CD8-positive, alpha-beta memory T cell (primary cell): ENCODE measurements around the gene ANXA7. TPM values are rescaled to one million over a fixed set of nuclear protein-coding genes. Genes with fewer than 3 reads are reported as not detected.
"Not testable (repeated sequence)": the region's sequence is repeated elsewhere in the genome, so short reads cannot be mapped to it uniquely, and the experiment has no call there.

Source experiments
- CTCF ChIA-PET: fragments of 350-600 bp; sonication (Branson Sonifier 250); formaldehyde crosslinking; loops from one replicate; lab custom pipeline; 2021; ENCODE audit warnings: antibody characterized with exemption; lab: Charles Lee
- POLR2A ChIA-PET: fragments of 350-600 bp; sonication (Branson Sonifier 250); formaldehyde crosslinking; loops from one replicate; lab custom pipeline; 2021; ENCODE audit warnings: antibody characterized with exemption; lab: Charles Lee
- DNase-seq, 5 donors: peaks; one replicate each; pipeline versions ENCODE4 v3.0.0 to v3.0.0-alpha.2; 2020 to 2022; ENCODE audit warnings: mixed read lengths in 1 of 5
- H3K27ac ChIP-seq: one replicate; pipeline ENCODE4 v1.7.0; 2013; ENCODE audit warnings: low read depth, mild to moderate bottlenecking, low read length, moderate library complexity
- H3K27me3 ChIP-seq: 2 replicates; pipeline ENCODE4 v1.7.0; 2013; ENCODE audit warnings: low read length, mild to moderate bottlenecking; ENCODE audit not compliant: insufficient read depth, poor library complexity, severe bottlenecking
- H3K36me3 ChIP-seq: 2 replicates; pipeline ENCODE4 v1.7.0; 2013; ENCODE audit warnings: mild to moderate bottlenecking, low read length, moderate library complexity; ENCODE audit not compliant: insufficient read depth
- H3K4me1 ChIP-seq: 2 replicates; pipeline ENCODE4 v1.7.0; 2013; ENCODE audit warnings: mild to moderate bottlenecking, low read length, moderate library complexity; ENCODE audit not compliant: insufficient read depth
- H3K4me3 ChIP-seq: 2 replicates; pipeline ENCODE4 v1.7.0; 2013; ENCODE audit warnings: mild to moderate bottlenecking, low read length
- H3K9me3 ChIP-seq: 2 replicates; pipeline ENCODE4 v1.7.0; 2013; ENCODE audit warnings: mild to moderate bottlenecking, low read length
- H3K27ac Mint-ChIP-seq, 8 donors: one replicate each; pipeline ENCODE4 v1.8.0; 2020 to 2021; ENCODE audit warnings: mixed read lengths in 8 of 8, mild to moderate bottlenecking in 6 of 8, inconsistent platforms in 3 of 8, moderate library complexity in 3 of 8
- H3K27me3 Mint-ChIP-seq, 2 donors: one replicate each; pipeline ENCODE4 v1.8.0; 2020 to 2021; ENCODE audit warnings: mixed read lengths in 2 of 2, mild to moderate bottlenecking in 1 of 2, moderate library complexity in 1 of 2
- H3K36me3 Mint-ChIP-seq, 3 donors: one replicate each; pipeline ENCODE4 v1.8.0; 2020 to 2021; ENCODE audit warnings: mixed read lengths in 3 of 3, inconsistent platforms in 1 of 3, mild to moderate bottlenecking in 1 of 3
- H3K4me1 Mint-ChIP-seq, 3 donors: one replicate each; pipeline ENCODE4 v1.8.0; 2020 to 2021; ENCODE audit warnings: mixed read lengths in 3 of 3, inconsistent platforms in 1 of 3, mild to moderate bottlenecking in 1 of 3
- H3K4me3 Mint-ChIP-seq, 7 donors: one replicate each; pipeline ENCODE4 v1.8.0; 2020 to 2021; ENCODE audit warnings: mixed read lengths in 7 of 7, mild to moderate bottlenecking in 6 of 7, moderate library complexity in 4 of 7, inconsistent platforms in 2 of 7
- H3K9me3 Mint-ChIP-seq, 5 donors: one replicate each; pipeline ENCODE4 v1.8.0; 2020 to 2022; ENCODE audit warnings: mixed read lengths in 5 of 5, mild to moderate bottlenecking in 3 of 5, moderate library complexity in 2 of 5, inconsistent platforms in 1 of 5
- polyA plus RNA-seq: library from polyadenylated mRNA; unstranded; fragments of 300-500 nt; fragmentation: Illumina TruSeq; gene quantifications from one replicate; pipeline ENCODE4 v1.2.3, GENCODE V29; 2021
- total RNA-seq, 2 experiments: library from RNA; stranded (reverse); gene quantifications; one replicate each; pipeline ENCODE4 v1.2.3, GENCODE V29; 2021

ANXA7 gene
- total and polyA plus RNA-seq, 3 experiments from 2014 or later: 151 to 188 (median 154) TPM

DNA sequence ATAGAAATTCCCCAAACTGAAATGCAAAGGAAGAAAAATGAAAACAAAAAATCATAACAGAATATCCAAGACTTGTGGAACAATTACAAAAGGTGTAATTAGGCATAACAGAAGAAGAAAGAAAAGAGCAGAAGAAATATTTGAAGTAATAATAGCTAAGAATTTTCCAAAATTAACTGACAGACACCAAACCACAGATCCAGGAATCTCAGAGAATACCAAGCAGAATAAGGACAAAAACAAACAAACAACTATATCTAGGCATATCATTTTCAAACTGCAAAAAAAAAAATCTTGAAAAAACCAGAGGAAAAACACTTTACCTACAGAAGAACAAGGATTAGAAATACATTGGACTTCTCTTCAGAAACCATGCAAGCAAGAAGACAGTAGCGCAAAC lies 80.7 kb downstream of the ANXA7 start:
- H3K4me1 Mint-ChIP-seq: no peaks in the 10 kb centered on the region
- H3K4me1 ChIP-seq: no peaks in the 10 kb centered on the region
- H3K9me3 ChIP-seq: no peaks in the 10 kb centered on the region
- H3K27ac Mint-ChIP-seq: no peak overlapping the region
- CTCF ChIA-PET: no interaction called here
- no peak for DNase-seq
- no peaks in the 10 kb centered on the region for H3K36me3 ChIP-seq
- H3K27ac ChIP-seq: no peak overlapping the region
- no peaks in the 10 kb centered on the region for H3K9me3 Mint-ChIP-seq
- H3K27me3 ChIP-seq: no peaks in the 10 kb centered on the region
- POLR2A ChIA-PET: no interaction called here
- peaks cover 0 to 2% (median 0%) of the 10 kb centered on the region in 3 donors for H3K36me3 Mint-ChIP-seq
- H3K4me3 Mint-ChIP-seq: no peak overlapping the region
- no peaks in the 10 kb centered on the region for H3K27me3 Mint-ChIP-seq
- no peak overlapping the region for H3K4me3 ChIP-seq

DNA sequence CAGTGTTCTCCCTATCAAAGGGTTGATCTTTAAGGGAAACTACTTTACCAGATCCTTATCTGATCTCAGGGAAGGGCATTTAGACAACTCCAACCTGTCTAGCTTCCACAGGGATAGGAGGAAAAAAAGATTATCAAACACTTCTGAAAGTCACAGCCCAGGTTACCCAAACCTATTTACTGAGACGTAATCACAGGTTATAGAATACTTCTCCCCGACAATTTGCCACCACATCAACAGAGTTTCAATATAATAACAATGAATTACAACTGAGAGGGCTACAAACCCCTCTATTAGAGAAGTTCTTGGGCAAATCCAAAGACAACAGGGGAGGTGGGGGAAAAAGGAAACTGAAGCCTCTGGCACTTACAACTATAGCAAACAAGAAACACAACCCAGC lies 81.5 kb downstream of the ANXA7 start:
- Histone ChIP-seq H3K4me3 (no peak overlapping the region), H3K36me3 (no peaks in the 10 kb centered on the region), H3K27me3 (no peaks in the 10 kb centered on the region), H3K9me3 (no peaks in the 10 kb centered on the region), H3K27ac (no peak overlapping the region), H3K4me1 (no peaks in the 10 kb centered on the region)
- Mint-ChIP-seq H3K4me1 (no peaks in the 10 kb centered on the region), H3K27me3 (no peaks in the 10 kb centered on the region), H3K27ac (no peak overlapping the region), H3K4me3 (no peak overlapping the region), H3K36me3 (peaks cover 0 to 2% (median 0%) of the 10 kb centered on the region in 3 donors), H3K9me3 (no peaks in the 10 kb centered on the region)
- ChIA-PET CTCF (no interaction called here), POLR2A (no interaction called here)
- DNase-seq: no peak

DNA sequence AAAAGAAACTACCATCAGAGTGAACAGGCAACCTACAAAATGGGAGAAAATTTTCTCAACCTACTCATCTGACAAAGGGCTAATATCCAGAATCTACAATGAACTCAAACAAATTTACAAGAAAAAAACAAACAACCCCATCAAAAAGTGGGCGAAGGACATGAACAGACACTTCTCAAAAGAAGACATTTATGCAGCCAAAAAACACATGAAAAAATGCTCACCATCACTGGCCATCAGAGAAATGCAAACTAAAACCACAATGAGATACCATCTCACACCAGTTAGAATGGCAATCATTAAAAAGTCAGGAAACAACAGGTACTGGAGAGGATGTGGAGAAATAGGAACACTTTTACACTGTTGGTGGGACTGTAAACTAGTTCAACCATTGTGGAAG lies 85.3 kb downstream of the ANXA7 start:
- H3K27me3 Mint-ChIP-seq, H3K36me3 Mint-ChIP-seq, H3K27me3 ChIP-seq, H3K4me3 ChIP-seq, CTCF ChIA-PET, POLR2A ChIA-PET, H3K4me1 ChIP-seq, H3K9me3 ChIP-seq, H3K36me3 ChIP-seq, H3K9me3 Mint-ChIP-seq, H3K27ac ChIP-seq, H3K4me3 Mint-ChIP-seq, H3K27ac Mint-ChIP-seq, H3K4me1 Mint-ChIP-seq, DNase-seq: not testable (repeated sequence)

DNA sequence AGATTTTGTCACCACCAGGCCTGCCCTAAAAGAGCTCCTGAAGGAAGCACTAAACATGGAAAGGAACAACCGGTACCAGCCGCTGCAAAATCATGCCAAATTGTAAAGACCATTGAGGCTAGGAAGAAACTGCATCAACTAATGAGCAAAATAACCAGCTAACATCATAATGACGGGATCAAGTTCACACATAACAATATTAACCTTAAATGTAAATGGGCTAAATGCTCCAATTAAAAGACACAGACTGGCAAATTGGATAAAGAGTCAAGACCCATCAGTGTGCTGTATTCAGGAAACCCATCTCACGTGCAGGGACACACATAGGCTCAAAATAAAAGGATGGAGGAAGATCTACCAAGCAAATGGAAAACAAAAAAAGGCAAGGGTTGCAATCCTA lies 88.6 kb downstream of the ANXA7 start:
- POLR2A ChIA-PET, H3K27me3 Mint-ChIP-seq, DNase-seq, H3K27ac Mint-ChIP-seq, H3K4me3 ChIP-seq, H3K9me3 ChIP-seq, CTCF ChIA-PET, H3K9me3 Mint-ChIP-seq, H3K27ac ChIP-seq, H3K4me3 Mint-ChIP-seq, H3K4me1 ChIP-seq, H3K36me3 ChIP-seq, H3K4me1 Mint-ChIP-seq, H3K27me3 ChIP-seq: not testable (repeated sequence)
- peaks cover 1 to 10% (median 2%) of the 10 kb centered on the region in 3 donors for H3K36me3 Mint-ChIP-seq

Other genes starting within 250 kb of the ANXA7 start
- 10 to 100 TPM; 33.2 to 35.8 TPM for gene ECD, start 246.1 kb downstream of the ANXA7 start, total RNA-seq
- gene ECD, start 246.1 kb downstream of the ANXA7 start, polyA plus RNA-seq: 24.9 TPM
- 10 to 100 TPM; 13.1 to 13.7 TPM for gene FAM149B1, start 245.9 kb downstream of the ANXA7 start, total RNA-seq
- 4.7 TPM for gene FAM149B1, start 245.9 kb downstream of the ANXA7 start, polyA plus RNA-seq
- 10 to 100 TPM; 75.0 to 76.4 TPM for gene DNAJC9, start 166.8 kb downstream of the ANXA7 start, total RNA-seq
- gene DNAJC9, start 166.8 kb downstream of the ANXA7 start, polyA plus RNA-seq: 36.3 TPM
- gene MRPS16, start 161.4 kb downstream of the ANXA7 start, total RNA-seq: 100 to 1,000 TPM; 141 to 146 TPM
- gene MRPS16, start 161.4 kb downstream of the ANXA7 start, polyA plus RNA-seq: 102 TPM
- gene CFAP70, start 55.2 kb downstream of the ANXA7 start, total RNA-seq: 1 to 10 TPM in 1 of 2 experiments, under 1 TPM in 1; 0.86 to 1.2 TPM
- gene CFAP70, start 55.2 kb downstream of the ANXA7 start, polyA plus RNA-seq: not detected
- 1 to 10 TPM; 1.5 TPM for gene MSS51, start 19.5 kb upstream of the ANXA7 start, total RNA-seq
- gene MSS51, start 19.5 kb upstream of the ANXA7 start, polyA plus RNA-seq: 0.14 TPM
- gene PPP3CB, start 82.0 kb upstream of the ANXA7 start, total RNA-seq: 10 to 100 TPM; 44.0 to 44.1 TPM
- gene PPP3CB, start 82.0 kb upstream of the ANXA7 start, polyA plus RNA-seq: 8.1 TPM
- 10 to 100 TPM; 10.5 to 11.9 TPM for gene USP54, start 177.3 kb upstream of the ANXA7 start, total RNA-seq
- 1.5 TPM for gene USP54, start 177.3 kb upstream of the ANXA7 start, polyA plus RNA-seq
- not detected for gene MYOZ1, start 227.4 kb upstream of the ANXA7 start, total RNA-seq
- gene MYOZ1, start 227.4 kb upstream of the ANXA7 start, polyA plus RNA-seq: not detected
- not detected for gene SYNPO2L, start 242.0 kb upstream of the ANXA7 start, total RNA-seq
- gene SYNPO2L, start 242.0 kb upstream of the ANXA7 start, polyA plus RNA-seq: not detected